GM19035 (cell line): ENCODE measurements around the gene AK6.
"Not testable (repeated sequence)": the region's sequence is repeated elsewhere in the genome, so short reads cannot be mapped to it uniquely, and the experiment has no call there.

Source experiments
- ATAC-seq: cut with Tn5 transposase; IDR thresholded peaks from one replicate; pipeline ENCODE4 v1.9.1; 2021; ENCODE audit not compliant: unreplicated experiment

The AK6 gene

DNA sequence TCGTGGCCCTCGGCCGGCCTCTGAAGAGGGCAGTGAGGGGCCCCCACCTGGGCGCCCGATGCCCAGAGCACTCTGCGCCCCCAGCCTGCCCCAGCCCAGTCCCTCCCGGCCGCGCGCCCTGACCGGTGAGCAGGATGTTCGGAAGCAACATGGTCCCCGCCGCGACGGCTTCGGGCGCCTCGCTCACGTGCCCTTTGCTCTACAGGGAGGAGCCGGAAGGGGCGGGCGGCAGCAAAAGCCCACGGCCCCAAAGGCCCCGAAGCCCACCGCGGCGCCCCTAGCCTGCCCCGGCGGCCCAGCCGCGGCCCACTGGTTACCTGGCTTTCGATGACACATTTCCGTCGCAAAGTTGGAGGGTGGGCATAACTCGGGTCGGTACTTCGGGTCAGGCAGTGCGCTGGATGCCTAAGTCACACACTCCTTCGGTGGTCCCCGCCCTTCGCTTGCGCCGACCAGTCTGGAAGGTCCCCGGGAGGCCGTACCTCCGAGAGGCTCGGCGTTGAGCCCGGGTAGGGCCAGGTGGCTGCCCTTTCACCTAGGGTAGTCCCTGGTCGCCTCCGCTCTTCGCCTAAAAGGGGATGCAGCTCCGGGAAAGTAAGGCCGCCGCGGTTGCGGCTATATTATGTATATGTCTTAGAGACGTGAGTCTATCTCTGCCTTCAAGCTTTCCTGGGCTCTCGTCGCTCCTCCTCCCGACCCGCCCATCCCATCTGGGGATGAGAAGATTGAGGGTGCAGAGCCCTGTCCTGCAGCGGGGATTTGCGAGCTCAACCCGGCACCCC lies at the start of gene AK6, which contains the start of the genes RAD17 and TAF9:
TSS of gene AK6 (minus strand) at position 181 of the 782 bp plus-strand sequence. CDS start at position 151, 30 bp downstream.
TSS of gene RAD17 (plus strand) at position 479 of the 782 bp plus-strand sequence. CDS start 2,391 bp downstream, outside the sequence.
TSS of gene TAF9 (minus strand) at position 181 of the 782 bp plus-strand sequence. CDS start 3,783 bp downstream, outside the sequence.
- ATAC-seq = peak; percentile 96

- no peak for ATAC-seq
Observed at GRCh38 chr5:69418554-69418953, 49.2 kb upstream of the AK6 start.

DNA sequence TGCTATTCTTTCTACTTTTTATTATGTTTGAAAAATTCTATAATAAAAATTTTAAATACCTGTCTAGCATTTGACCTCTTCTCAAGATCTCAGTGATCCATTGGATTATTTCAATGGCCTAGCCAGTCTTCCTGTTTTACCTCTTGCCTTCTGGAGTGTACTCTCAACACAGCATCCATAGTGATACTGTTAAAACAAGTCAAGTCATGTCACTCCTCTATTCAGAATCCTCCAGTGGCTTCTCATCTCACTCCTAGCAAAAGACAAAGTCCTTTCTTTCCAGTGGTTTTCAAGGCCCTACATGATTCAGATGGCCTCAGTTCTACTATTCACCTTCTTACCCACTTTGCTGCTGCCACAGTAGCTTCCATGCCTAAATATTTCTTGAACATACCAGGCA lies 47.4 kb upstream of the AK6 start:
- no peak for ATAC-seq

- no peak for ATAC-seq
Observed at GRCh38 chr5:69416180-69416579, 46.9 kb upstream of the AK6 start.

DNA sequence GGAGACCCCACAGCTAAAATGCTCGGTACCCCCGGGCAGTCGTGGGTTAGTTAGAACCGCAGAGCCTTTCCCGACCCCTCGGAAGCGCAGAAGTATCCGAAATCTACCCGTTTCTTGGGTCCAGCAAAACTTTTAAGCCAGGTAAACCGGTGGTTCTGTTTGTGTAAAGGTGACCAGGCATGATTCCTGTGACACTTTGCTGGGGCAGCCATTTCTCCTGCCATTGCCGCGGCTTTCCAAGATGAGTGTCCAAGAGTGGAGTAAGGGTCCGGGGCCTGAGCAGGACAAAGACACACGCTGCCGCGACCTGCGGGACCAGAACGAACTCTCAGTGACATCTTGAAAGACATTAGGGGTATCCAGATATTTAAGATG lies 46.3 kb upstream of the AK6 start:
- ATAC-seq = no peak

DNA sequence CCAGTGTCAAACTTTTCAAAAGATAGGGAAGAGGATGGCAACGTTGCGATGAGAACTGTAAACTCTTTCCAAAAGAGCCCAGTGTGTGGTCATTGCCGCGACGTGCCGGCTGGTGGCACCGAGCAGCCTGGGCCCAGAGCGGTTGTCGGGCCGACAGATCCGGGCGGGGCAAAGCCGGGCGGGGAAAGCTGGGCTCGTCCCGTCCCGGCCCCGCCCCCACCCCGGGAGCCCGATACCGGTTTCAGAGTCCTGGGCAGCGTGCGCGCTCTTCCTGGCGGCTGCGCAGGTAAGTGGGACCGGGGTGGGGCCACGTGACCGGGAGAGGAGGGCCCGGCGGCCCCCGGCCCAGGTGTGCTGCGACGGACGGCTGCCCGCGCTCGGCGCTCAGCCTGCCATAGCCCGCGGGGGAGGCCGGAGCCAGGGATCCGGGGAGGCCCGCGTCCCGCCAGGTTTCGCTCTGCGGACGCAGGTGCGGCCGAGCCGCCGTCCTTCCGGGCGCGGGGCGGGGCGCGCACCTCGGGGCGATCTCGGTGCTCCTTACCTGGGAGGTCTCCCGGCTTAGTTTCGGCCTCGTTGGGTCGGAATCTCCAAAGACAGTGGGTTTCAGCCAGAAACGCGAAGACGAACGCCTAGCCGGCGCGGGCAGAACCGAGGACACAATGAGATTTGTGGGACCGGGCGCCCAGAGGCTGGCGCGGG lies 45.7 kb upstream of the AK6 start, which contains the start of gene MARVELD2:
TSS of gene MARVELD2 (plus strand) at position 232 of the 699 bp plus-strand sequence. CDS start 4,270 bp downstream, outside the sequence.
- peak; percentile 68 for ATAC-seq

DNA sequence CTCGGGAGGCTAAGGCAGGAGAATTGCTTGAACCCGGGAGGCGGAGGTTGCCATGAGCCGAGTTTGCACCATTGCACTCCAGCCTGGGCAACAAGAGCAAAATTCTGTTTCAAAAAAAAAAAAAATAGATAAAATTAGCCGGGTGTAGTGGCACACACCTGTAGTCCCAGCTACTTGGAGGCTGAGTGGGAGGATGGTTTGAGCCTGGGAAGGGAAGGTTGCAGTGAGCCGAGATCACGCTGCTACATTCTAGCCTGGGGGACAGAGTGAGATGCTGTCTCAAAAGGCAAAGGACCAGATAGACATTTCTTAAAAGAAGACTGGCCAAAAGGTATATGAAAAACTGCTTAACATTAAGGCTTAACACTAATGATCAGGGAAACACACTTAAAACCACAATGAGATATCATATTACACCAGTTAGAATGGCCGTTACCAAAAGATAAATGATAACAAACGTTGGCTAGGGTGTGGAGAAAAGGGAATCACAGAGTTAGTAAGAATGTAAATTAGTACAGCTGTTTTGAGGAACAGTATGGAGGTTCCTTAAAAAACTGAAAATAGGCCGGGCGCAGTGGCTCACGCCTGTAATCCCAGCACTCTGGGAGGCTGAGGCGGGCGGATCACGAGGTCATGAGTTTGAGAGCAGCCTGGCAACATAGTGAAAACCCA lies 35.5 kb upstream of the AK6 start:
- ATAC-seq = no peak

DNA sequence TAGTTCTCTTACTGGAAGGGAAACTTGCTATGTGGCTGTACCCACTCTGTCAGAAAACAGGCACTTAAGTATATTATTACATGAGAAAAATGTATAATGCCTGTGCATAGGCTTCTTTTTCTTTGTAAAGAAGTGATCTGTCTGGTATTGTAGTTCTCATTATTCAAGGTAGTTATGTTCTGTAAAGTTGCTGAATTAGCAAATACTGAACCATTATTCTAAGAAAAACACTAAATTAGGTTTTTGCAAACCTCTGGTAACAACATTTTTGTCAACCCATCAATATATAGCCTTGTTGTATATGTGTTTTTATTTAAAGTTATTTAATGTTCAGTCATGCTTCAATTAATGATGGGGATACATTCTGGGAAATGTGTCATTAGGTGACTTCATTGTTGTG lies 9.1 kb upstream of the AK6 start:
- ATAC-seq = no peak

- peak; percentile 75 for ATAC-seq
Observed at GRCh38 chr5:69374911-69375446, 5.7 kb upstream of the AK6 start.

GRCh38 chr5:69372394-69372793 lies 3.1 kb upstream of the AK6 start:
- ATAC-seq = no peak

- ATAC-seq = not testable (repeated sequence)
Observed at GRCh38 chr5:69370335-69370734, 1.0 kb upstream of the AK6 start.

- no peak for ATAC-seq
Observed at GRCh38 chr5:69368458-69369339, 621 bp downstream of the AK6 start.

DNA sequence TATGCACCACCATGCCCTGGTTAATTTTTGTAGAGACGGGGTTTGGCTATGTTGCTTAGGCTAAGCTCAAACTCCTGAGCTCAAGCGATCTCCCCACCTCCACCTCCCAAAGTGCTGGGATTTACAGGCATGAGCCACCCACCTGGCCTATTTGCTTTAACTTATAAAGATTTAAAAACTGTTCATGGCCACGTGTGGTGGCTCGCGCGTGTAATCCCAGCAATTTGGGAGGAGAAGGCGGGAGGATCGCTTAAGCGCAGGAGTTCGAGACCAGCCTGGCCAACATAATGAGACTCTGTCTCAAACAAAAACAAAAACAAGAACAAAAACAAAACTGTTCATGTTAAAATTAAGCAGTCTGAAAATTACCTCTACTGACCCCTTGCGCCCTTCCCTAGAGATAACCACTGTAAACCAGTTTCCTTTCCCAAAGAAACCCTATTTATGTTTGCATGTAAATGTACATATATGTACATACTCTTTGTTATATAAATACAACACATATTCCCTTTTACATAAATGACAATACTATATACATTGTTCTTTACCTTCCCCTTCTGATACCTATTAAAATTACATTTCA lies 1.5 kb downstream of the AK6 start:
- no peak for ATAC-seq

- ATAC-seq = no peak
Observed at GRCh38 chr5:69364850-69365249, 4.5 kb downstream of the AK6 start.

DNA sequence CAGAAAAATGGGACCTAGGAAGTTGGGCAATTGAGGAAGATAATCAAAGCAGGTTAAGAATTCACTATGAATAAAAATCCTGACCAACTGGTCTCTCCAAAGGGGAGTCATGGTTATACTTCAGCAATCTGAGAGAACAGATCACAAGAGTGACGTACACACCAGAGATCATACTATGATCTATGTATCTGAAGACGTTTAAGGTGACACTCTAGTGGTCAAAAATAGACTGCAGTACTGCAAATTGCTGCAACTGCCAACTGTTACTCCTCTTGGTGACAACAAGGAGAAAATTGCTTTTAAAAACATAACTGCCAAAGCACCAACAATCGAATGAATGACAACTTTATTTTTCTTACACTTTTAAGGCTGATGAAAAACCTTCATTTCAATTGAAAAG lies 4.9 kb downstream of the AK6 start:
- no peak for ATAC-seq

GRCh38 chr5:69360442-69360841 lies 8.9 kb downstream of the AK6 start:
- no peak for ATAC-seq

- ATAC-seq = no peak
Observed at GRCh38 chr5:69359699-69360098, 9.6 kb downstream of the AK6 start.

GRCh38 chr5:69350664-69351063 lies 18.7 kb downstream of the AK6 start:
- no peak for ATAC-seq

DNA sequence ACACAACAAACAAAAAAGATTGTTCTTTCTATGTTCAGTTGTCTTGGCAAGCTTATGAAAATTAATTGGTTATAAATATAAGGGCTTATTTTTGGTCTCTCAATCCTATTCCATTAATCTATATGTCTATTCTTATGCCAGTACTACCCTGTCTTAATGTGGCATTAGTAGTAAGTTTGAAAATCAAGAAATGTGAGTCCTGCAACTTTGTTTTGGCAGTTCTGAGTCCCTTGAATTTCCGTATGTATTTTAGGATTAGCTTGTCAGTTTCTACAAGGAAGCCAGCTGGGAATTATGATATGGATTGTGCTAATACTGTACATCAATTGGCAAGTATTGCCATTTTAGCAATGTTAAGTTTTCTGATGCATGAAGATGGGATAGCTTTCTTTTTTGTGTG lies 26.2 kb downstream of the AK6 start:
- no peak for ATAC-seq
